GM21390 (cell line): Measurements from ENCODE around the gene ARSB.
A peak's percentile ranks its signal among the peaks of the same experiment; 100 is the strongest.
"Not testable (repeated sequence)": the region's sequence is repeated elsewhere in the genome, so short reads cannot be mapped to it uniquely, and the experiment has no call there.

Source experiments
- ATAC-seq: cut with Tn5 transposase; IDR thresholded peaks from one replicate; pipeline ENCODE4 v1.9.1; 2021; ENCODE audit not compliant: unreplicated experiment

The ARSB gene

GRCh38 chr5:78758169-78758839 is 226.8 kb downstream of the ARSB start:
- peak; percentile 70 for ATAC-seq

- peak; percentile 34 for ATAC-seq
Observed at GRCh38 chr5:78757269-78758053, 227.6 kb downstream of the ARSB start.

GRCh38 chr5:78756858-78757257 is 228.3 kb downstream of the ARSB start:
- no peak for ATAC-seq

- no peak for ATAC-seq
Observed at GRCh38 chr5:78755822-78756429, 229.2 kb downstream of the ARSB start.

GRCh38 chr5:78754655-78755054 is 230.5 kb downstream of the ARSB start:
- ATAC-seq: no peak

- ATAC-seq: no peak
Observed at GRCh38 chr5:78753093-78753531, 232.0 kb downstream of the ARSB start.

- ATAC-seq: no peak
Observed at GRCh38 chr5:78751872-78752271, 233.2 kb downstream of the ARSB start.

- no peak for ATAC-seq
Observed at GRCh38 chr5:78750281-78750680, 234.8 kb downstream of the ARSB start.

- no peak for ATAC-seq
Observed at GRCh38 chr5:78747705-78748359, 237.3 kb downstream of the ARSB start.

- ATAC-seq: no peak
Observed at GRCh38 chr5:78747055-78747454, 238.1 kb downstream of the ARSB start.

GRCh38 chr5:78746021-78746770 is 238.9 kb downstream of the ARSB start:
- no peak for ATAC-seq

- ATAC-seq: no peak
Observed at GRCh38 chr5:78744951-78745534, 240.1 kb downstream of the ARSB start.

- no peak for ATAC-seq
Observed at GRCh38 chr5:78741019-78741418, 244.1 kb downstream of the ARSB start.

GRCh38 chr5:78738693-78739300 is 246.3 kb downstream of the ARSB start:
- no peak for ATAC-seq

- no peak for ATAC-seq
Observed at GRCh38 chr5:78738104-78738503, 247.0 kb downstream of the ARSB start.

GRCh38 chr5:78735834-78736463 is 249.2 kb downstream of the ARSB start:
- ATAC-seq: no peak

- ATAC-seq: no peak
Observed at GRCh38 chr5:78734950-78735349, 250.2 kb downstream of the ARSB start.

GRCh38 chr5:78734094-78734845 is 250.8 kb downstream of the ARSB start:
- no peak for ATAC-seq

- ATAC-seq: not testable (repeated sequence)
Observed at GRCh38 chr5:78732721-78733120, 252.4 kb downstream of the ARSB start.
